Measurements from ENCODE around the gene HMGN1. TPM values are rescaled to one million over a fixed set of nuclear protein-coding genes. Genes with fewer than 3 reads are reported as not detected.

Gene HMGN1
- total RNA-seq, 1 experiment from 2014 or later = 469 TPM

- TF ChIP-seq AFF4 (CRISPR knock-in tag; IDR thresholded peaks at IDR 0.05; ENCODE audit: borderline replicate concordance) = no peak
- TF ChIP-seq ZNF281 (CRISPR knock-in tag; IDR thresholded peaks at IDR 0.05) = no peak
- no peak for TF ChIP-seq GRHL2 (CRISPR knock-in tag; IDR thresholded peaks at IDR 0.05; ENCODE audit: insufficient replicate concordance, severe bottlenecking)
These were observed 2.1 kb downstream of the HMGN1 start (continued) for GRCh38 chr21:39346671-39347331.

GRCh38 chr21:39346206-39346605, 2.7 kb downstream of the HMGN1 start:
- no peak for ATAC-seq
- ChIA-PET CTCF (no interaction called here), POLR2A (no interaction called here)
- H3K4me3 Mint-ChIP-seq = peak overlapping the region; percentile 80
- H3K27me3 Mint-ChIP-seq (ENCODE audit: low read depth) = no peaks in the 10 kb centered on the region
- DNase-seq (ENCODE audit: low spot score) = no peak
- TF ChIP-seq E2F1 (CRISPR knock-in tag; IDR thresholded peaks at IDR 0.05) (no peak), NR1H2 (CRISPR knock-in tag; IDR thresholded peaks at IDR 0.05) (no peak)
- peaks cover 1% of the 10 kb centered on the region; the same call in 1 of the 2 replicates for H3K9me3 Mint-ChIP-seq
- H3K36me3 Mint-ChIP-seq = peaks cover 62% of the 10 kb centered on the region
- peaks cover 48% of the 10 kb centered on the region for H3K4me1 Mint-ChIP-seq
- H3K27ac Mint-ChIP-seq = peak overlapping the region; percentile 55

GRCh38 chr21:39345440-39345839, 3.4 kb downstream of the HMGN1 start:
- H3K27ac Mint-ChIP-seq = peak overlapping the region; percentile 41; the same call in 1 of the 2 replicates
- no peaks in the 10 kb centered on the region for H3K9me3 Mint-ChIP-seq
- peaks cover 40% of the 10 kb centered on the region for H3K4me1 Mint-ChIP-seq
- peaks cover 62% of the 10 kb centered on the region for H3K36me3 Mint-ChIP-seq
- ChIA-PET CTCF (no interaction called here), POLR2A (no interaction called here)
- DNase-seq (ENCODE audit: low spot score) (no peak), ATAC-seq (no peak)
- no peaks in the 10 kb centered on the region for H3K27me3 Mint-ChIP-seq (ENCODE audit: low read depth)
- H3K4me3 Mint-ChIP-seq = peak overlapping the region; percentile 80
- TF ChIP-seq NR3C1 (CRISPR knock-in tag; conservative IDR thresholded peaks at IDR 0.05; ENCODE audit: low read depth) (no peak), ZNF532 (CRISPR knock-in tag; IDR thresholded peaks at IDR 0.05; ENCODE audit: borderline replicate concordance) (no peak), E2F5 (CRISPR knock-in tag; IDR thresholded peaks at IDR 0.05) (no peak), ZNF671 (CRISPR knock-in tag; IDR thresholded peaks at IDR 0.05) (no peak), ZBTB21 (CRISPR knock-in tag; IDR thresholded peaks at IDR 0.05; ENCODE audit: borderline replicate concordance) (no peak), CDX4 (CRISPR knock-in tag; IDR thresholded peaks at IDR 0.05; ENCODE audit: borderline replicate concordance) (no peak), ZNF425 (CRISPR knock-in tag; conservative IDR thresholded peaks at IDR 0.05) (no peak), ETV6 (CRISPR knock-in tag; IDR thresholded peaks at IDR 0.05) (no peak), USF2 (CRISPR knock-in tag; IDR thresholded peaks at IDR 0.05) (no peak)
